HEK293 (cell line): Measurements from ENCODE around the gene TAS1R3.

Experiments used
- CTCF ChIA-PET: fragments of 350-600 bp; formaldehyde crosslinking; extraction: SDS; loops from one replicate; lab custom pipeline; 2021; ENCODE audit warnings: antibody characterized with exemption; lab: Yijun Ruan, JAX
- POLR2A ChIA-PET: fragments of 300-600 bp; formaldehyde crosslinking; extraction: SDS; loops from one replicate; lab custom pipeline; 2020; ENCODE audit warnings: antibody characterized with exemption, inconsistent platforms; lab: Yijun Ruan, JAX
- H3K27ac ChIP-seq: fragments of 200-500 bp; sonication (Bioruptor generic); 2 replicates; pipeline ENCODE4 v1.5.1; 2014; ENCODE audit warnings: low read depth, low read length, control low read depth, inconsistent platforms; ENCODE audit errors: extremely low read depth
- H3K36me3 ChIP-seq, 2 experiments: fragments of 200-500 bp in 1 of 2; sonication (Bioruptor generic) in 1 of 2; 1 replicate in 1 of 2; 2 replicates in 1 of 2; pipeline ENCODE4 v1.5.1; 2014 to 2017; ENCODE audit warnings: inconsistent platforms in 2 of 2, low read length in 2 of 2; ENCODE audit not compliant: control insufficient read depth in 2 of 2, insufficient read depth in 1 of 2
- H3K4me1 ChIP-seq: fragments of 200-500 bp; sonication (Bioruptor generic); 2 replicates; pipeline ENCODE4 v1.5.1; 2014; ENCODE audit warnings: mild to moderate bottlenecking, low read length, inconsistent platforms; ENCODE audit not compliant: control insufficient read depth, insufficient read depth
- H3K4me3 ChIP-seq: 2 replicates; pipeline ENCODE4 v1.5.1; 2011; ENCODE audit warnings: low read depth, mild to moderate bottlenecking, control low read depth, low read length, moderate library complexity
- H3K9me3 ChIP-seq: fragments of 200-500 bp; sonication (Bioruptor generic); 2 replicates; pipeline ENCODE4 v1.5.1; 2014; ENCODE audit warnings: low read depth, low read length, inconsistent platforms; ENCODE audit not compliant: control insufficient read depth, insufficient read depth
- BCL11A ChIP-seq: fragments of 450-650 bp; formaldehyde crosslinking; IDR thresholded peaks from 2 replicates; pipeline ENCODE4 v1.5.1; 2016; ENCODE audit warnings: low read depth, missing biosample characterization, missing genetic modification characterization
- BCL11B ChIP-seq: fragments of 450-650 bp; formaldehyde crosslinking; IDR thresholded peaks from 2 replicates; pipeline ENCODE4 v1.5.1; 2016; ENCODE audit warnings: low read depth, missing biosample characterization, missing genetic modification characterization
- GLIS1 ChIP-seq: fragments of 450-650 bp; formaldehyde crosslinking; IDR thresholded peaks from 2 replicates; pipeline ENCODE4 v1.5.1; 2016; ENCODE audit warnings: missing biosample characterization, missing genetic modification characterization
- GLIS2 ChIP-seq: fragments of 450-650 bp; formaldehyde crosslinking; IDR thresholded peaks from 2 replicates; pipeline ENCODE4 v1.5.1; 2016; ENCODE audit warnings: missing biosample characterization, missing genetic modification characterization
- HIC1 ChIP-seq: fragments of 450-650 bp; formaldehyde crosslinking; IDR thresholded peaks from 2 replicates; pipeline ENCODE4 v1.5.1; 2016; ENCODE audit warnings: missing biosample characterization, missing genetic modification characterization
- IKZF3 ChIP-seq: fragments of 450-650 bp; IDR thresholded peaks from 2 replicates; pipeline ENCODE4 v1.5.0; 2018; ENCODE audit warnings: missing biosample characterization, mild to moderate bottlenecking, missing genetic modification characterization, moderate library complexity
- KLF8 ChIP-seq: fragments of 450-650 bp; formaldehyde crosslinking; IDR thresholded peaks from 2 replicates; pipeline ENCODE4 v1.5.1; 2016; ENCODE audit warnings: missing biosample characterization, missing genetic modification characterization
- SALL2 ChIP-seq: fragments of 450-650 bp; formaldehyde crosslinking; IDR thresholded peaks from 2 replicates; pipeline ENCODE4 v1.5.0; 2017; ENCODE audit warnings: missing biosample characterization, mild to moderate bottlenecking, missing genetic modification characterization, borderline replicate concordance
- SP2 ChIP-seq: fragments of 450-650 bp; formaldehyde crosslinking; IDR thresholded peaks from 2 replicates; pipeline ENCODE4 v1.5.1; 2016; ENCODE audit warnings: missing biosample characterization, missing genetic modification characterization
- ZBTB1 ChIP-seq: fragments of 450-650 bp; formaldehyde crosslinking; IDR thresholded peaks from 2 replicates; pipeline ENCODE4 v1.5.1; 2016; ENCODE audit warnings: missing biosample characterization, missing genetic modification characterization
- ZBTB10 ChIP-seq: fragments of 450-650 bp; formaldehyde crosslinking; IDR thresholded peaks from 2 replicates; pipeline ENCODE4 v1.5.1; 2016; ENCODE audit warnings: missing biosample characterization, missing genetic modification characterization
- ZBTB8A ChIP-seq: fragments of 450-650 bp; formaldehyde crosslinking; IDR thresholded peaks from 2 replicates; pipeline ENCODE4 v1.5.1; 2016; ENCODE audit warnings: missing biosample characterization, missing genetic modification characterization
- ZFHX2 ChIP-seq: fragments of 450-650 bp; formaldehyde crosslinking; conservative IDR thresholded peaks from 2 replicates; pipeline ENCODE4 v1.5.1; 2016; ENCODE audit warnings: missing biosample characterization, missing genetic modification characterization
- ZNF148 ChIP-seq: fragments of 450-650 bp; formaldehyde crosslinking; IDR thresholded peaks from 2 replicates; pipeline ENCODE4 v1.5.0; 2017; ENCODE audit warnings: missing biosample characterization, missing genetic modification characterization, borderline replicate concordance
- ZNF248 ChIP-seq: fragments of 450-650 bp; formaldehyde crosslinking; IDR thresholded peaks from 2 replicates; pipeline ENCODE4 v1.5.1; 2017; ENCODE audit warnings: missing biosample characterization, missing genetic modification characterization
- ZNF341 ChIP-seq: fragments of 450-650 bp; formaldehyde crosslinking; IDR thresholded peaks from 2 replicates; pipeline ENCODE4; 2016; ENCODE audit warnings: low read depth, missing biosample characterization, missing genetic modification characterization
- ZNF510 ChIP-seq: fragments of 450-650 bp; formaldehyde crosslinking; IDR thresholded peaks from 2 replicates; pipeline ENCODE4 v1.5.1; 2018; ENCODE audit warnings: mild to moderate bottlenecking, missing genetic modification characterization, missing biosample characterization; ENCODE audit not compliant: insufficient replicate concordance
- ZNF600 ChIP-seq: fragments of 450-650 bp; formaldehyde crosslinking; IDR thresholded peaks from 2 replicates; pipeline ENCODE4 v1.5.1; 2016; ENCODE audit warnings: missing biosample characterization, missing genetic modification characterization
- ZNF629 ChIP-seq: fragments of 450-650 bp; formaldehyde crosslinking; IDR thresholded peaks from 2 replicates; pipeline ENCODE4 v1.5.1; 2017; ENCODE audit warnings: missing biosample characterization, missing genetic modification characterization
- ZNF645 ChIP-seq: fragments of 450-650 bp; formaldehyde crosslinking; IDR thresholded peaks from 2 replicates; pipeline ENCODE4; 2016; ENCODE audit warnings: missing biosample characterization, missing genetic modification characterization
- ZNF830 ChIP-seq: fragments of 450-650 bp; IDR thresholded peaks from 2 replicates; pipeline ENCODE4 v1.5.0; 2018; ENCODE audit warnings: missing biosample characterization, missing genetic modification characterization, low read depth, mild to moderate bottlenecking, moderate library complexity

Gene TAS1R3

GRCh38 chr1:1351511-1352427 is 20.7 kb downstream of the TAS1R3 start (continued):
- TF ChIP-seq ZNF341 (tag by site-specific recombination) (peak; percentile 97), GLIS1 (tag by site-specific recombination) (0 out of 2 replicates have a peak, but pooled peaks have one; percentile 22), BCL11A (tag by site-specific recombination) (peak; percentile 47; the same call in 1 of the 2 replicates), SALL2 (no peak), ZNF600 (tag by site-specific recombination) (peak; percentile 96), ZNF830 (tag by site-specific recombination) (no peak), ZFHX2 (tag by site-specific recombination) (peak; percentile 32; the same call in 1 of the 2 replicates), ZNF629 (0 out of 2 replicates have a peak, but pooled peaks have one; percentile 11), BCL11B (tag by site-specific recombination) (peak; percentile 73), IKZF3 (tag by site-specific recombination) (0 out of 2 replicates have a peak, but pooled peaks have one; percentile 22), ZNF510 (tag by site-specific recombination) (no peak), SP2 (tag by site-specific recombination) (peak; percentile 66), HIC1 (tag by site-specific recombination) (peak; percentile 53; the same call in 1 of the 2 replicates), ZNF148 (tag by site-specific recombination) (no peak)

- H3K4me3 ChIP-seq, result no peak overlapping the region
- ChIA-PET CTCF (interaction anchor here (1.0 to 2.7 kb wide), 2 partner anchors 19 to 22 kb away, joined by 4 to 15 read pairs; partner anchors contain the start of gene AURKAIP1), POLR2A (interaction anchor here (0.9 to 1.3 kb wide), 3 partner anchors 22 to 46 kb away, joined by 3 read pairs; partner anchors contain the start of genes AURKAIP1 and CCNL2)
- no peaks in the 10 kb centered on the region for H3K36me3 ChIP-seq
- H3K9me3 ChIP-seq, result no peaks in the 10 kb centered on the region
- no peak overlapping the region for H3K27ac ChIP-seq
- H3K4me1 ChIP-seq, result peaks cover 7% of the 10 kb centered on the region; the same call in 1 of the 2 replicates
- TF ChIP-seq ZNF645 (tag by site-specific recombination) (no peak), ZBTB10 (tag by site-specific recombination) (peak; percentile 13; the same call in 1 of the 2 replicates), ZNF248 (no peak), GLIS2 (tag by site-specific recombination) (peak; percentile 53), IKZF3 (tag by site-specific recombination) (0 out of 2 replicates have a peak, but pooled peaks have one; percentile 10), KLF8 (tag by site-specific recombination) (no peak), ZBTB8A (tag by site-specific recombination) (no peak), ZBTB1 (tag by site-specific recombination) (no peak)
These were observed 21.8 kb downstream of the TAS1R3 start for GRCh38 chr1:1352786-1353388.
